Measurements from ENCODE around the gene VCL.
A peak's percentile ranks its signal among the peaks of the same experiment; 100 is the strongest.

VCL gene

DNA sequence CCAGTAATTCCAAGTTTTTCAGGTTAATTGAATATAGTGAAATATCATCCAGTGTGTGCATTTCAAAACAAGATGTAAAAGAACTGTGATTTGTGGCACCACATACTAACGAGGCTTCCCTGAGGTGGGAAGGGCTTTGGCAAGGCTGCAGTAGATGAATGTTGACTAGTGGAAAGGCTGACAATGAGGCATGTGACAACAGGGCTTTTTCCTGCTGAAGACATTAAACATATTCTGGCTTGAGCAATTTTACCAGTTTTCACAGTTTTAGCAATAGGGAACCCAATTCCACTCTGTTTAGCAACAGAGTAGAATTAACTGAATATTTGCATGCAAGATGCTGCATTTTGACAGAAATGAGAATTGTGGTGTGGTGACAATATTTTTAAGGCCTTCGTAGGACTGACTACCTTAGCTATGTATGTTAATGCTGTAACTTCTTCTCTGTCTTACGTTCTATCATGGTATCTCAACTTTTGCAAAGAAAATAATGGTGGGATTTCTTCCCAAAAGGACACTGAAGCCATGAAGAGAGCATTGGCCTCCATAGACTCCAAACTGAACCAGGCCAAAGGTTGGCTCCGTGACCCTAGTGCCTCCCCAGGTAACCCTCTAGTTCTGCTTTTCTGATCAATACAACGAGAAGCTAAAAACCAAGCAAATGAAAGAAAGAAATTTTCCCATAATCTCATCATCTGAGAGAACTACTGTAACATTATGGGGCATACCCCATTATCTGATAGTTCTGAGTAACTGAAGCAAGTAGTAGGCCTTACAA, 84.2 kb downstream of the VCL start:
- Histone ChIP-seq H3K27ac (replicated peaks) (no peak overlapping the region), H3K4me3 (replicated peaks; ENCODE audit: insufficient read depth, low read length) (no peak overlapping the region), H3K27me3 (ENCODE audit: insufficient read depth, poor library complexity, severe bottlenecking) (no peaks in the 10 kb centered on the region)
- no peak for TF ChIP-seq POLR2AphosphoS5 (IDR thresholded peaks at IDR 0.05; ENCODE audit: low read depth)
- no peak for TF ChIP-seq GABPA (IDR thresholded peaks at IDR 0.05; ENCODE audit: low read depth)
- TF ChIP-seq SPI1 (IDR thresholded peaks at IDR 0.05; ENCODE audit: borderline replicate concordance, low read depth) = no peak
- no peak for TF ChIP-seq REST (IDR thresholded peaks at IDR 0.05; ENCODE audit: insufficient replicate concordance, low read depth)
- TF ChIP-seq CTCF (IDR thresholded peaks at IDR 0.05; ENCODE audit: insufficient read depth, low read length) = no peak
- peak in 1 of 2 experiments; percentile 5 for DNase-seq (ENCODE audit: low read depth in 1 of 2, low spot score in 1 of 2)

- no peaks in the 10 kb centered on the region for H3K27me3 ChIP-seq (ENCODE audit: insufficient read depth, poor library complexity, severe bottlenecking)
- no peak for TF ChIP-seq GABPA (IDR thresholded peaks at IDR 0.05; ENCODE audit: low read depth)
- TF ChIP-seq CTCF (IDR thresholded peaks at IDR 0.05; ENCODE audit: insufficient read depth, low read length) = no peak
- no peak for TF ChIP-seq SPI1 (IDR thresholded peaks at IDR 0.05; ENCODE audit: borderline replicate concordance, low read depth)
- no peak for TF ChIP-seq POLR2AphosphoS5 (IDR thresholded peaks at IDR 0.05; ENCODE audit: low read depth)
- TF ChIP-seq REST (IDR thresholded peaks at IDR 0.05; ENCODE audit: insufficient replicate concordance, low read depth) = no peak
- no peak overlapping the region for H3K27ac ChIP-seq (replicated peaks)
- no peak overlapping the region for H3K4me3 ChIP-seq (replicated peaks; ENCODE audit: insufficient read depth, low read length)
- DNase-seq (ENCODE audit: low read depth in 1 of 2, low spot score in 1 of 2) = no peak
These were observed 85.4 kb downstream of the VCL start for GRCh38 chr10:74083304-74083703.

- H3K4me3 ChIP-seq (replicated peaks; ENCODE audit: insufficient read depth, low read length) = no peak overlapping the region
- no peak for DNase-seq (ENCODE audit: low read depth in 1 of 2, low spot score in 1 of 2)
- no peak overlapping the region for H3K27ac ChIP-seq (replicated peaks)
- no peaks in the 10 kb centered on the region for H3K27me3 ChIP-seq (ENCODE audit: insufficient read depth, poor library complexity, severe bottlenecking)
- no peak for TF ChIP-seq GABPA (IDR thresholded peaks at IDR 0.05; ENCODE audit: low read depth)
- no peak for TF ChIP-seq POLR2AphosphoS5 (IDR thresholded peaks at IDR 0.05; ENCODE audit: low read depth)
- TF ChIP-seq CTCF (IDR thresholded peaks at IDR 0.05; ENCODE audit: insufficient read depth, low read length) = no peak
- no peak for TF ChIP-seq SPI1 (IDR thresholded peaks at IDR 0.05; ENCODE audit: borderline replicate concordance, low read depth)
- TF ChIP-seq REST (IDR thresholded peaks at IDR 0.05; ENCODE audit: insufficient replicate concordance, low read depth) = no peak
These were observed 87.0 kb downstream of the VCL start for GRCh38 chr10:74084955-74085354.

Data from HL-60 (cell line).